ENCODE data around the gene GPR108. TPM values are rescaled to one million over a fixed set of nuclear protein-coding genes. Genes with fewer than 3 reads are reported as not detected.
"Not testable (repeated sequence)": the region's sequence is repeated elsewhere in the genome, so short reads cannot be mapped to it uniquely, and the experiment has no call there.

Gene GPR108
- total RNA-seq, 1 experiment from 2014 or later = 53.6 TPM

DNA sequence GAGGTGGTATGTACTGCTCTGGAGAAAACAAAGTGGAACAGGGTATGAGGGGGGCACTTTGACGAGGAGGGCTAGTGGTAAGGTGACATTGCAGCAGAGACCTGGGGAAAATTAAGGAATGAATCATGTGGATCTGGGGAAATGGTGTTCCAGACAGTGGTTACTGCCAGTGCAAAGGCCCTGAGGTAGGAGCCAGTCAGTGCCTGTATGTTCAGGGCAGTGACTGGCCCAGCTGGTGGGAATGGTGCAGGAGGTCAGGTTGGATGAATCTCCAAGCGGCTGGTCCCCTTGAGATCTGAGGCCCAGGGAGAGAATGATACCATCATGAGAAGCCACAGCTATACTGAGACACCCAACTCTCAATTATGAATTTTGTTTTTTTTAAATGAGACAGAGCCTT lies 40.1 kb upstream of the GPR108 start:
- intact Hi-C loops (cut with micrococcal nuclease; ENCODE audit: unreplicated experiment) = no loop called here
- TF ChIP-seq, protein P1, sequence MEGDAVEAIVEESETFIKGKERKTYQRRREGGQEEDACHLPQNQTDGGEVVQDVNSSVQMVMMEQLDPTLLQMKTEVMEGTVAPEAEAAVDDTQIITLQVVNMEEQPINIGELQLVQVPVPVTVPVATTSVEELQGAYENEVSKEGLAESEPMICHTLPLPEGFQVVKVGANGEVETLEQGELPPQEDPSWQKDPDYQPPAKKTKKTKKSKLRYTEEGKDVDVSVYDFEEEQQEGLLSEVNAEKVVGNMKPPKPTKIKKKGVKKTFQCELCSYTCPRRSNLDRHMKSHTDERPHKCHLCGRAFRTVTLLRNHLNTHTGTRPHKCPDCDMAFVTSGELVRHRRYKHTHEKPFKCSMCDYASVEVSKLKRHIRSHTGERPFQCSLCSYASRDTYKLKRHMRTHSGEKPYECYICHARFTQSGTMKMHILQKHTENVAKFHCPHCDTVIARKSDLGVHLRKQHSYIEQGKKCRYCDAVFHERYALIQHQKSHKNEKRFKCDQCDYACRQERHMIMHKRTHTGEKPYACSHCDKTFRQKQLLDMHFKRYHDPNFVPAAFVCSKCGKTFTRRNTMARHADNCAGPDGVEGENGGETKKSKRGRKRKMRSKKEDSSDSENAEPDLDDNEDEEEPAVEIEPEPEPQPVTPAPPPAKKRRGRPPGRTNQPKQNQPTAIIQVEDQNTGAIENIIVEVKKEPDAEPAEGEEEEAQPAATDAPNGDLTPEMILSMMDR (IDR thresholded peaks at IDR 0.05; ENCODE audit: insufficient read depth in 1 of 2, low read depth in 1 of 2, low read length in 1 of 2, severe bottlenecking in 1 of 2, unreplicated experiment in 1 of 2) = no peak
- H3K9me3 ChIP-seq = no peaks in the 10 kb centered on the region
- CTCF ChIA-PET = no interaction called here
- H3K4me3 Mint-ChIP-seq (ENCODE audit: unreplicated experiment) = no peak overlapping the region
- BruUV-seq (replicated peaks) = no TSS peak
- H3K4me3 ChIP-seq (ENCODE audit: low read depth, low read length) = no peak overlapping the region
- peaks cover 16% of the 10 kb centered on the region for H3K9me3 Mint-ChIP-seq (ENCODE audit: unreplicated experiment)
- H3K27me3 Mint-ChIP-seq (ENCODE audit: insufficient read depth, unreplicated experiment) = no peaks in the 10 kb centered on the region
- POLR2A ChIA-PET = no interaction called here
- H3K27me3 ChIP-seq (replicated peaks; ENCODE audit: control insufficient read depth, insufficient read depth, low read length) = no peaks in the 10 kb centered on the region
- H3K4me1 Mint-ChIP-seq (ENCODE audit: low read depth, unreplicated experiment) = no peaks in the 10 kb centered on the region
- no peak for DNase-seq
- no peaks in the 10 kb centered on the region for H3K36me3 Mint-ChIP-seq (ENCODE audit: insufficient read depth, unreplicated experiment)
- no peak overlapping the region for H3K27ac Mint-ChIP-seq (ENCODE audit: unreplicated experiment)
- no peaks in the 10 kb centered on the region for H3K36me3 ChIP-seq (ENCODE audit: control insufficient read depth, insufficient read depth, low read length)
- no peaks in the 10 kb centered on the region for H3K4me1 ChIP-seq

DNA sequence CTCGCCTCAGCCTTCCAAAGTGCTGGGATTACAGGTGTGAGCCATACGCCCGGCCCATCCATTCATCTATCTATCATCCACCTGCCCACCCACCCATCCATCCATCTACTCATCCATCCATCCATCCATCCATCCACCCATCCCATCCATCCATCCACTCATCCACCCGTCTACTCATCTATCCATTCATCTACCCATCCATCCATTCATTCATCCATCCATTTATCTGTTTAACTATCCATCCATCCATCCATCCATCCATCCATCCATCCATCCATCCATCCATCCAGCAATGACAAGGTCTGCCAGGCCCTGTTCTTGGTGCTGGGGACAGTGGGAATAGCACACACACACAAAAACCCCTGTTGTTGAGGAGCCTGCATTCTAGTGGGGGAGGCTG lies 39.6 kb upstream of the GPR108 start:
- Histone ChIP-seq H3K4me3 (ENCODE audit: low read depth, low read length) (no peak overlapping the region), H3K36me3 (ENCODE audit: control insufficient read depth, insufficient read depth, low read length) (no peaks in the 10 kb centered on the region), H3K4me1 (no peaks in the 10 kb centered on the region), H3K27me3 (replicated peaks; ENCODE audit: control insufficient read depth, insufficient read depth, low read length) (no peaks in the 10 kb centered on the region), H3K9me3 (no peaks in the 10 kb centered on the region)
- BruUV-seq (replicated peaks) = no TSS peak
- CTCF ChIA-PET = no interaction called here
- Mint-ChIP-seq H3K9me3 (ENCODE audit: unreplicated experiment) (peaks cover 16% of the 10 kb centered on the region), H3K27ac (ENCODE audit: unreplicated experiment) (no peak overlapping the region), H3K4me3 (ENCODE audit: unreplicated experiment) (no peak overlapping the region), H3K36me3 (ENCODE audit: insufficient read depth, unreplicated experiment) (peaks cover 4% of the 10 kb centered on the region), H3K4me1 (ENCODE audit: low read depth, unreplicated experiment) (no peaks in the 10 kb centered on the region), H3K27me3 (ENCODE audit: insufficient read depth, unreplicated experiment) (no peaks in the 10 kb centered on the region)
- DNase-seq = no peak
- intact Hi-C loops (cut with micrococcal nuclease; ENCODE audit: unreplicated experiment) = no loop called here
- POLR2A ChIA-PET = no interaction called here
- TF ChIP-seq, protein P1 (IDR thresholded peaks at IDR 0.05; ENCODE audit: insufficient read depth in 1 of 2, low read depth in 1 of 2, low read length in 1 of 2, severe bottlenecking in 1 of 2, unreplicated experiment in 1 of 2) = no peak

DNA sequence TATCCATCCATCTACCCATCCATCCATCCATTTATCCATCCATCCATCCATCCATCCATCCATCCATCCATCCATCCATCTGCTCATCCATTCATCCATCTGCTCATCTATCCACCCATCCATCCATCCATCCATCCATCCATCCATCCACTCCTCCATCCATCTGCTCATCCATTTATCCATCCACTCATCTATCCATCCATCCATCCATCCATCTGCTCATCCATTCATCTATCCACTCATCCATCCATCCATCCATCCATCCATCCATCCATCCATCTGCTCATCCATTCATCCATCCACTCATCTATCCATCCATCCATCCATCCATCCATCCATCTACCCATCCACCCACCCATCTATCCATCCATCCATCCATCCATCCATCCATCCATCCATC lies 38.7 kb upstream of the GPR108 start:
- H3K4me1 ChIP-seq; H3K36me3 Mint-ChIP-seq (ENCODE audit: insufficient read depth, unreplicated experiment); H3K27me3 Mint-ChIP-seq (ENCODE audit: insufficient read depth, unreplicated experiment); H3K36me3 ChIP-seq (ENCODE audit: control insufficient read depth, insufficient read depth, low read length); DNase-seq; CTCF ChIA-PET; intact Hi-C loops (cut with micrococcal nuclease; ENCODE audit: unreplicated experiment); H3K27ac Mint-ChIP-seq (ENCODE audit: unreplicated experiment); H3K27me3 ChIP-seq (replicated peaks; ENCODE audit: control insufficient read depth, insufficient read depth, low read length); BruUV-seq (replicated peaks); H3K4me3 ChIP-seq (ENCODE audit: low read depth, low read length); H3K4me3 Mint-ChIP-seq (ENCODE audit: unreplicated experiment); POLR2A ChIA-PET; H3K9me3 ChIP-seq; H3K4me1 Mint-ChIP-seq (ENCODE audit: low read depth, unreplicated experiment): not testable (repeated sequence)
- H3K9me3 Mint-ChIP-seq (ENCODE audit: unreplicated experiment) = peaks cover 16% of the 10 kb centered on the region

All from Caco-2 (cell line).